ENCODE results near the gene MLH3.

DNA sequence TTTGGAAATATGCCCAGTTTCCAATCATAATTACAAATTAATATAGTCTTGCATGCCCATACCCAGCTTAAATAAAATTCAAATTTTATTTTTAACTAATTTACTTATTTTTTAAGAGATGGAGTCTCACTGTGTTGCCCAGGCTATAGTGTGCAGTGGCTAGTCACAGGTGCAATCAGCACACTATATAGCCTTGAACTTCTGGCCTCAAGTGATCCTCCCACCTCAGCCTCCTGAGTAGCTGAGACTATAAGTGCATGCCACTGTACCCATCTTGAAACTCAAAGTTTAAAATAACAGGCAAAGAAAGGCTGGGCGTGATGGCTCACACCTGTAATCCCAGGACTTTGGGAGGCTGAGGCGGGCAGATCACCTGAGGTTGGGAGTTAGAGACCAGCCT, 10.3 kb downstream of the MLH3 start:
- TF ChIP-seq, protein P1, sequence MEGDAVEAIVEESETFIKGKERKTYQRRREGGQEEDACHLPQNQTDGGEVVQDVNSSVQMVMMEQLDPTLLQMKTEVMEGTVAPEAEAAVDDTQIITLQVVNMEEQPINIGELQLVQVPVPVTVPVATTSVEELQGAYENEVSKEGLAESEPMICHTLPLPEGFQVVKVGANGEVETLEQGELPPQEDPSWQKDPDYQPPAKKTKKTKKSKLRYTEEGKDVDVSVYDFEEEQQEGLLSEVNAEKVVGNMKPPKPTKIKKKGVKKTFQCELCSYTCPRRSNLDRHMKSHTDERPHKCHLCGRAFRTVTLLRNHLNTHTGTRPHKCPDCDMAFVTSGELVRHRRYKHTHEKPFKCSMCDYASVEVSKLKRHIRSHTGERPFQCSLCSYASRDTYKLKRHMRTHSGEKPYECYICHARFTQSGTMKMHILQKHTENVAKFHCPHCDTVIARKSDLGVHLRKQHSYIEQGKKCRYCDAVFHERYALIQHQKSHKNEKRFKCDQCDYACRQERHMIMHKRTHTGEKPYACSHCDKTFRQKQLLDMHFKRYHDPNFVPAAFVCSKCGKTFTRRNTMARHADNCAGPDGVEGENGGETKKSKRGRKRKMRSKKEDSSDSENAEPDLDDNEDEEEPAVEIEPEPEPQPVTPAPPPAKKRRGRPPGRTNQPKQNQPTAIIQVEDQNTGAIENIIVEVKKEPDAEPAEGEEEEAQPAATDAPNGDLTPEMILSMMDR (conservative IDR thresholded peaks at IDR 0.05) = no peak
- no peak for TF ChIP-seq EZH2 (IDR thresholded peaks at IDR 0.05; ENCODE audit: low read depth)

Data from PC-9 (cell line).